Activated B cell treated with CpG ODN at 0.5 μM for 24 hours (primary cell): ENCODE results near the gene C17orf67. TPM values are rescaled to one million over a fixed set of nuclear protein-coding genes. Genes with fewer than 3 reads are reported as not detected.

Source experiments
- ATAC-seq: fragments of 200-7000 bp; cut with Tn5 transposase; one replicate; pipeline ENCODE4 v1.10.0; 2021; ENCODE audit warnings: low read depth, mild to moderate bottlenecking, moderate library complexity
- CTCF ChIA-PET: fragments of 350-600 bp; sonication (Branson Sonifier 250); formaldehyde crosslinking; loops from one replicate; lab custom pipeline; 2021; ENCODE audit warnings: antibody characterized with exemption; lab: Charles Lee
- POLR2A ChIA-PET: fragments of 350-600 bp; sonication (Branson Sonifier 250); formaldehyde crosslinking; loops from one replicate; lab custom pipeline; 2021; ENCODE audit warnings: antibody characterized with exemption; lab: Charles Lee
- DNase-seq: peaks from one replicate; pipeline ENCODE4 v3.0.0; 2022
- H3K27ac Mint-ChIP-seq: one replicate; pipeline ENCODE4 v1.8.0; 2020; ENCODE audit warnings: mixed read lengths
- H3K27me3 Mint-ChIP-seq: one replicate; pipeline ENCODE4 v1.8.0; 2021; ENCODE audit warnings: mixed read lengths
- H3K36me3 Mint-ChIP-seq: one replicate; pipeline ENCODE4 v1.8.0; 2021; ENCODE audit warnings: low read depth, mixed read lengths
- H3K4me1 Mint-ChIP-seq: one replicate; pipeline ENCODE4 v1.8.0; 2021; ENCODE audit warnings: mixed read lengths
- H3K4me3 Mint-ChIP-seq: one replicate; pipeline ENCODE4 v1.8.0; 2020; ENCODE audit warnings: mild to moderate bottlenecking, mixed read lengths
- H3K9me3 Mint-ChIP-seq: one replicate; pipeline ENCODE4 v1.8.0; 2020; ENCODE audit warnings: mixed read lengths
- CTCF ChIP-seq: fragments of 200-600 bp; IDR thresholded peaks from one replicate; pipeline ENCODE4 v1.8.0; 2022; ENCODE audit warnings: antibody characterized with exemption, mild to moderate bottlenecking
- intact Hi-C: fragments of 100-400 bp; cut with micrococcal nuclease; formaldehyde crosslinking; loops from one replicate; pipeline ENCODE4 v1.15.1; 2024
- total RNA-seq: library from RNA; stranded (reverse); gene quantifications from 2 replicates; pipeline ENCODE4 v1.2.3, GENCODE V29; 2022

C17orf67 gene
- total RNA-seq, 1 donor from 2014 or later = 4.0 TPM

GRCh38 chr17:56810891-56811775 is 22.6 kb downstream of the C17orf67 start:
- DNase-seq (no peak), ATAC-seq (no peak)
- H3K4me1 Mint-ChIP-seq = no peaks in the 10 kb centered on the region
- no peaks in the 10 kb centered on the region for H3K27me3 Mint-ChIP-seq
- intact Hi-C loops = no loop called here
- CTCF ChIA-PET = no interaction called here
- no peaks in the 10 kb centered on the region for H3K9me3 Mint-ChIP-seq
- POLR2A ChIA-PET = no interaction called here
- no peak overlapping the region for H3K27ac Mint-ChIP-seq
- peaks cover 7% of the 10 kb centered on the region for H3K36me3 Mint-ChIP-seq
- H3K4me3 Mint-ChIP-seq = no peak overlapping the region
- TF ChIP-seq CTCF = no peak

GRCh38 chr17:56810343-56810742 is 23.4 kb downstream of the C17orf67 start:
- Mint-ChIP-seq H3K27me3 (no peaks in the 10 kb centered on the region), H3K4me3 (no peak overlapping the region), H3K27ac (no peak overlapping the region), H3K36me3 (peaks cover 7% of the 10 kb centered on the region), H3K4me1 (no peaks in the 10 kb centered on the region), H3K9me3 (no peaks in the 10 kb centered on the region)
- POLR2A ChIA-PET = no interaction called here
- no peak for ATAC-seq
- DNase-seq = no peak
- intact Hi-C loops = no loop called here
- CTCF ChIA-PET = no interaction called here
- TF ChIP-seq CTCF = no peak

- ChIA-PET CTCF (no interaction called here), POLR2A (no interaction called here)
- no peaks in the 10 kb centered on the region for H3K27me3 Mint-ChIP-seq
- peaks cover 7% of the 10 kb centered on the region for H3K36me3 Mint-ChIP-seq
- H3K4me3 Mint-ChIP-seq = no peak overlapping the region
- no peak for ATAC-seq
- no peak for DNase-seq
- H3K4me1 Mint-ChIP-seq = no peaks in the 10 kb centered on the region
- no peak overlapping the region for H3K27ac Mint-ChIP-seq
- intact Hi-C loops = no loop called here
- no peak for TF ChIP-seq CTCF
- H3K9me3 Mint-ChIP-seq = no peaks in the 10 kb centered on the region
Observed at GRCh38 chr17:56809820-56810179, 23.9 kb downstream of the C17orf67 start.

GRCh38 chr17:56809106-56809819 is 24.5 kb downstream of the C17orf67 start:
- ChIA-PET CTCF (no interaction called here), POLR2A (no interaction called here)
- DNase-seq (no peak), ATAC-seq (no peak)
- Mint-ChIP-seq H3K4me1 (no peaks in the 10 kb centered on the region), H3K4me3 (no peak overlapping the region), H3K9me3 (no peaks in the 10 kb centered on the region), H3K27me3 (no peaks in the 10 kb centered on the region), H3K36me3 (peaks cover 7% of the 10 kb centered on the region), H3K27ac (no peak overlapping the region)
- intact Hi-C loops = no loop called here
- TF ChIP-seq CTCF = no peak

GRCh38 chr17:56808503-56808902 is 25.2 kb downstream of the C17orf67 start:
- Mint-ChIP-seq H3K9me3 (no peaks in the 10 kb centered on the region), H3K36me3 (peaks cover 7% of the 10 kb centered on the region), H3K4me1 (no peaks in the 10 kb centered on the region), H3K4me3 (no peak overlapping the region), H3K27me3 (no peaks in the 10 kb centered on the region), H3K27ac (no peak overlapping the region)
- TF ChIP-seq CTCF = no peak
- DNase-seq = no peak
- intact Hi-C loops = no loop called here
- CTCF ChIA-PET = interaction anchor here (1.2 kb wide), 1 partner anchor 28 kb away, joined by 3 read pairs; no protein-coding TSS in a partner anchor
- ATAC-seq = no peak
- POLR2A ChIA-PET = no interaction called here
